ENCODE data around the gene SLC35B2.

DNA sequence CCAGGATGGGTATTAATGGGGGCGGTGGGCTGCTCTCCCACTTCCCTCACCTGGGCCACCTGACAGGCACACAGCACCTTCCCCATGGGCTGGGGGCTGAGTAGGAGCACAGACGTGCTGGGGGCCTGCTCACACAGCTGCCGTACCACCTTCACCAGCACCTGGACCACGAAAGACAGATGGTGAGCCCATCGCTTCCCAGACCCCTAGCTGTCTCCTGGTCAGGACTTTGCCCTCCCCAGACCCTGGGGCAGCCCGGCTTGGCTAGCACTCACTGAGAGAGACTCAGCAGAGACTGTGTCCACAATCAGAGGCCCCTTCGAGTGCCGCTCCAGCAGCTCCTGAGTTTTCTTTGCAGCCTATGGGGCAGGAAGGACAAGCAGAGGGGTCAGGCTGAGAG, 43.8 kb upstream of the SLC35B2 start:
- TF ChIP-seq, protein P1, sequence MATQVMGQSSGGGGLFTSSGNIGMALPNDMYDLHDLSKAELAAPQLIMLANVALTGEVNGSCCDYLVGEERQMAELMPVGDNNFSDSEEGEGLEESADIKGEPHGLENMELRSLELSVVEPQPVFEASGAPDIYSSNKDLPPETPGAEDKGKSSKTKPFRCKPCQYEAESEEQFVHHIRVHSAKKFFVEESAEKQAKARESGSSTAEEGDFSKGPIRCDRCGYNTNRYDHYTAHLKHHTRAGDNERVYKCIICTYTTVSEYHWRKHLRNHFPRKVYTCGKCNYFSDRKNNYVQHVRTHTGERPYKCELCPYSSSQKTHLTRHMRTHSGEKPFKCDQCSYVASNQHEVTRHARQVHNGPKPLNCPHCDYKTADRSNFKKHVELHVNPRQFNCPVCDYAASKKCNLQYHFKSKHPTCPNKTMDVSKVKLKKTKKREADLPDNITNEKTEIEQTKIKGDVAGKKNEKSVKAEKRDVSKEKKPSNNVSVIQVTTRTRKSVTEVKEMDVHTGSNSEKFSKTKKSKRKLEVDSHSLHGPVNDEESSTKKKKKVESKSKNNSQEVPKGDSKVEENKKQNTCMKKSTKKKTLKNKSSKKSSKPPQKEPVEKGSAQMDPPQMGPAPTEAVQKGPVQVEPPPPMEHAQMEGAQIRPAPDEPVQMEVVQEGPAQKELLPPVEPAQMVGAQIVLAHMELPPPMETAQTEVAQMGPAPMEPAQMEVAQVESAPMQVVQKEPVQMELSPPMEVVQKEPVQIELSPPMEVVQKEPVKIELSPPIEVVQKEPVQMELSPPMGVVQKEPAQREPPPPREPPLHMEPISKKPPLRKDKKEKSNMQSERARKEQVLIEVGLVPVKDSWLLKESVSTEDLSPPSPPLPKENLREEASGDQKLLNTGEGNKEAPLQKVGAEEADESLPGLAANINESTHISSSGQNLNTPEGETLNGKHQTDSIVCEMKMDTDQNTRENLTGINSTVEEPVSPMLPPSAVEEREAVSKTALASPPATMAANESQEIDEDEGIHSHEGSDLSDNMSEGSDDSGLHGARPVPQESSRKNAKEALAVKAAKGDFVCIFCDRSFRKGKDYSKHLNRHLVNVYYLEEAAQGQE (tag by site-specific recombination; IDR thresholded peaks at IDR 0.05): no peak
- TF ChIP-seq ZNF350 (tag by site-specific recombination; IDR thresholded peaks at IDR 0.05) (no peak), MZF1 (tag by site-specific recombination; IDR thresholded peaks at IDR 0.05; ENCODE audit: borderline replicate concordance) (no peak), ZBTB1 (tag by site-specific recombination; IDR thresholded peaks at IDR 0.05) (no peak), PRDM1 (tag by site-specific recombination; IDR thresholded peaks at IDR 0.05) (no peak), ZNF529 (tag by site-specific recombination; IDR thresholded peaks at IDR 0.05; ENCODE audit: insufficient replicate concordance) (no peak)
- TF ChIP-seq, protein P2, sequence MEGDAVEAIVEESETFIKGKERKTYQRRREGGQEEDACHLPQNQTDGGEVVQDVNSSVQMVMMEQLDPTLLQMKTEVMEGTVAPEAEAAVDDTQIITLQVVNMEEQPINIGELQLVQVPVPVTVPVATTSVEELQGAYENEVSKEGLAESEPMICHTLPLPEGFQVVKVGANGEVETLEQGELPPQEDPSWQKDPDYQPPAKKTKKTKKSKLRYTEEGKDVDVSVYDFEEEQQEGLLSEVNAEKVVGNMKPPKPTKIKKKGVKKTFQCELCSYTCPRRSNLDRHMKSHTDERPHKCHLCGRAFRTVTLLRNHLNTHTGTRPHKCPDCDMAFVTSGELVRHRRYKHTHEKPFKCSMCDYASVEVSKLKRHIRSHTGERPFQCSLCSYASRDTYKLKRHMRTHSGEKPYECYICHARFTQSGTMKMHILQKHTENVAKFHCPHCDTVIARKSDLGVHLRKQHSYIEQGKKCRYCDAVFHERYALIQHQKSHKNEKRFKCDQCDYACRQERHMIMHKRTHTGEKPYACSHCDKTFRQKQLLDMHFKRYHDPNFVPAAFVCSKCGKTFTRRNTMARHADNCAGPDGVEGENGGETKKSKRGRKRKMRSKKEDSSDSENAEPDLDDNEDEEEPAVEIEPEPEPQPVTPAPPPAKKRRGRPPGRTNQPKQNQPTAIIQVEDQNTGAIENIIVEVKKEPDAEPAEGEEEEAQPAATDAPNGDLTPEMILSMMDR (tag by site-specific recombination; IDR thresholded peaks at IDR 0.05): no peak

Measured in HEK293 (cell line).